NOMO-1 treated with DMSO at 0.1 percent for 48 hours (cell line): ENCODE measurements around the gene KATNA1.
"Not testable (repeated sequence)": the region's sequence is repeated elsewhere in the genome, so short reads cannot be mapped to it uniquely, and the experiment has no call there.

Experiments used
- DNase-seq: peaks from one replicate; lab custom pipeline; 2025; ENCODE audit not compliant: unreplicated experiment; lab: John Stamatoyannopoulos, UW

The KATNA1 gene

DNA sequence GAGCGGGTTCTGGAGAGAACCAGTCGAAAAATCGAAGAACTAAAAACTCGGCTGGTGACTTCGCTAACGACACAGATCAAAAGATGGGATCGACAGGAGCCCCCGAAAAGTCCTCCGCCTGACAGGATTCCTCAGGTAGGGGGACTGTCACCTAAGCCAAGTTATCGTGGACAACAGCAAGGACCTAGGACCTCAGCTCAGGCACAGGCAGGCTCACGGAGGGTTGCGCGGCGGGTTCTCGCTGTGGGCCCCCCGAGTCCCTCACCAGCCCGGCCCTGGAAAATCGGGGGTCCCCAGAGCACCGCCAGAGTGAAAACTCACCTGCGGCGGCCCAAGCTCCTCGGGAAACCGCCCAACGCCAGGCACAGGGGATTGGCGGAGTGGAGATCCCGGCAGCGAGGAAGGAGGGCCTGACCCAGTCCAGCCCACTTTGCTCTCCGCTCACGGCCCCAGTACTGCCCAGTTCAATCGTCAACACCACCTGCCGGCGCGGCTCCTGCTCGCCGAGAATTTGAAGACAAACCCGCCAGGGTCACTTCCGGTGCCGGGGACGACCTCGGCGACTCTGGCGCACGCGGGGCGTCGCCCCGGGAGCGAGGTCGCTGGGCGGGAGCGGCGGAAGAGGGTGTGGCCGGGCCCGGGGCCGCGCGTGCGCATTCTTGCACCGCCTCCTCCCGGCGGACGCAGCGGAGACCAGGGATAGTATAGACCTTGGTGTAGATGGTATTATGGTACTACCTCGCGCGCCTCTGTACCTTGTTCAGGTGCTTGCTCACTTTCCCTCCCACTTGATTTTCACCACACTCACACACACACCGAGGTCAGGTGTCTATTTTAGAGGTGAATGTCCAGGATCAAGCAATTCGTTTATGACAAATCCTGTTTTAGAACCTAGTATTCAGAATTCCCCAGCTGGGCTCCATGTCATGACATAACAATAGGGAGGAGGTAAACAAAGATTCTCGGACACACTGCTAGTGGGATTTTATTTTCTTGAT lies at the start of gene KATNA1:
TSS of gene KATNA1 (minus strand) at position 567 of the 998 bp plus-strand sequence. CDS start 10,167 bp downstream, outside the sequence.
- peak; percentile 79 for DNase-seq

GRCh38 chr6:149698175-149698574 lies 49.7 kb upstream of the KATNA1 start:
- no peak for DNase-seq

DNA sequence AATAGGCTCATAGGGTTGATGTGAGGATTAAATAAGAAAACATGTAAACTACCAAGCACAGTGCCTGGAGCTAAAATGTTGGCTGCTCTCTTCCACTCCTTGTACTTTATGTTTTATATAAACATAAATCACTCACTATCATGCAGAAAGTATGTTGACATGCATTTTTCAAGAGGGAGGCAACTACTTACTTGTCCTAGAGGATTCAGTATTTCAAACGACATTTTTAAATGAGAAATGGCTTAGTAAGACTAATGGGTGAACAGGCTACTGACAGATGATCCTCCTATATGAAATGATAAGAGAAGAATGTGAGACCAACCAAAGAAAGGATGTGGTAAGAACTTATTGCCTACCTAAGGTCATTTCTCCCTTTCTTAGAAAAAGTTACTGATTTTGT lies 48.4 kb upstream of the KATNA1 start:
- no peak for DNase-seq

DNA sequence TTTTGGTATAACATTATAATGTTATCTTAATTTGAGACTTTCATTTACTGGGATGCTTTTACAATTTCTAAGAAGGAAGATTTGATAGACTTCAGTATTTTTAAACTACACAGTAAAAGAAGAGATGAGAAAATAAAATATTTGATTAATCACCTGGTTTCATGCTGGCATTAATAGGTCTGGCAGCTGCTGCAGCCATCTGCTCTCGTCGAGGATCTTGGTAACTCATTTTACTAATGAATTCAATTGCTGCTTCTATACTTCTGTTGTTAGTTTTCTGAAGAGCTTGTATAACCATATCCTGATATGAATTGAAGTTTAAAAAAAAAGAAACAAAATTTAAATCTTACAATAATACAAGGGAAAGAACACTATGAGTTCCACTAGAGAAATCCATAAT lies 46.4 kb upstream of the KATNA1 start:
- no peak for DNase-seq

DNA sequence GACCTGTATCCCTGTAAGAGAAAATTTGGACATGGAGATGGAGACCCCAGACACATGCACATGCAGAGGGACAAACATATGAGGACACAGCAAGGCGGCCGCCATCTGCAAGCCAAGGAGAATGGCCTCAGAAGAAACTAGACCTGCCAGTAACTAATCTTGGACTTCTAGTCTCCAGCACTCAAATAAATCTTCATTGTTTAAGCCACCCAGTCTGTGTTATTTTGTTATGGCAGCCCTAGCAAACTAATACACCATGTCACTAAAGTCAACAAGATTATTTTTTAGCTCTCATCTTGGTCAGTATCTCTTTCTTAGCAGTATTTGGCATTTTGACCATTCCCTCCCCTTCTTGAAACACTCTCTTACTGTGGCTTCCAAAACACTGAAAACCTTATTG lies 42.7 kb upstream of the KATNA1 start:
- no peak for DNase-seq

DNA sequence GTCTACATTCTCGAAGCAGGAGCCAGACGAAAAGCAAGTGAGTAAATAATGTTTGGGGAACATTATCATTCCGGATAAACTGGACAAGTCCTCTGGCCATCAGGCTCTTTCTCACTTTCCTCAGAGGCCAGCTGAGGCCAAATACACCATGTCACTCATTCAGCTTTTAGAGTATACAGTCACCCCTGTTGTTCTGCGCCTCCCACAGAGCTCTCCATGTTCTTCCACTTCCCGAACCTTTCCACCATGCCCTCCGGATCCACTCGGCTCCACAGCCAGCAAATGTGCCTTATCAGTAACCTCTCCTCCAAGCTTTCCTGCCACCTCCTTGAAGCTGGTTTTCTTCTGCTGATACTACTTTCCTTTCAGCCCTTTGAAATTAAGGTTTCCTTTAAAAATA lies 37.7 kb upstream of the KATNA1 start:
- no peak for DNase-seq

DNA sequence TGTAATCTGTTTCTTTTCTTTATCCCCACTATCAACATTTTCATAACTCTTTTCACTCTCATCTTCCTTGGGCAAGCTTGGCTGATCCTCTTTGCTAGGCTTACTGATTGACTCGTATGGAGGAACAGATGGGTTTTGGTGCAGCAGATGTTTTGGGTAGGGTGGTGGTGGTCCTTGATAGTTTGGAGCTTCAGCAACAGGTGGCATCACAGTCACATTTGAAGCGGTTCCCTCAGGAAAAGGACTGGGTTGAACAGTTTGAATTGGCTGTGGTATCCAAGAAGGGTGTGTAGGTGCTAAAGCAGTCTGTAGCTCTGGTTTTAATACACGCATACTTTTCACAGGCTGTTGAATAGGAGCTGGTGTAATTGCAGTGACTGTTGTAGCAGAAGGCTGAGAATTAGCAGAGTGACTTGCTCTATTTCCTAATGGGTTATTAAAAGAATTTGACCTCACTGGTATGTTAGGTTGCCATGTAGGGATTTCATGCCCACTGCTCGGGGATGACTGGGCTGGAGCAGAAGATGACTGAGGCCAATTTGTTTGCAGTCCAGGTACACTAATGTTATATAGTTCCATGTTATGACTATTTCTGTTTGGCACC lies 34.8 kb upstream of the KATNA1 start:
- DNase-seq, result no peak

GRCh38 chr6:149681845-149682244 lies 33.3 kb upstream of the KATNA1 start:
- DNase-seq, result not testable (repeated sequence)

DNA sequence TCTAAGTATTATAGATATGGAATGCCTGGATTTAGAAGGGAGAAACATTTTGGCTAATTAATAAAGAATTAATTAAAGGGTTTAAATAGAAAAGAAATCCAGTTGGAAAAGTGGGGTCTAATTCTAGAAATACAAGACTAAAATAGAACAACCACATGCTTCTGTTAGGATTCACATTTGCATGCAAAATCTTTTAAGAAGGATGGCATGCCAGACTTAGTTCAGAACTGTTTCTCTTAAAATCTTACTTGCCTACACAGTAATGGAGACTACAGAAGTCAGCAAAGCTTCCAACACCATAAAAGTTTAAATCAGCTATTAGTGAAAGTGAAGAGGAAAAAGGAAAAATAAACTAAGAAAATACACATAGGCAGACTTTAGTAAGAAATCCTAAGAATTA lies 32.7 kb upstream of the KATNA1 start:
- DNase-seq, result no peak

DNA sequence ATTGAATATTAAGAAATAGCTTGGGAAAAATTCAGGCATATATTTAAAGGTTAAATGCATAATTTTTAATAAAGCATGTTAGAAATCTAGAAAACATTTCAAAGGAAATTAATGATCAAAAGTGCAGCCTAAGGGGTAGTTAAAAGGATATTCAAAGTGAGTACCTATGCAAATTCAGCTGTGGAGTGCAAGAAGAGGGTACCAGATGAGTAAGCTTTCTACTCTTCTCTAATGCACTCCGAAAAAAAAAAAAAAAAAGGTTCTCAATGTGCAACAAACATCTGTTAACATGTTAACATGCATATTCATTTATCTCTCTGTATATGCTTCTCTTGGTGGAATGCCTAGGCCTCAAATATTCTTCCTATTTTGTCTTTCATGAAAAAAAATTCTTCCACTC lies 32.0 kb upstream of the KATNA1 start:
- DNase-seq, result no peak

- not testable (repeated sequence) for DNase-seq
Observed at GRCh38 chr6:149672265-149672664, 23.8 kb upstream of the KATNA1 start.

DNA sequence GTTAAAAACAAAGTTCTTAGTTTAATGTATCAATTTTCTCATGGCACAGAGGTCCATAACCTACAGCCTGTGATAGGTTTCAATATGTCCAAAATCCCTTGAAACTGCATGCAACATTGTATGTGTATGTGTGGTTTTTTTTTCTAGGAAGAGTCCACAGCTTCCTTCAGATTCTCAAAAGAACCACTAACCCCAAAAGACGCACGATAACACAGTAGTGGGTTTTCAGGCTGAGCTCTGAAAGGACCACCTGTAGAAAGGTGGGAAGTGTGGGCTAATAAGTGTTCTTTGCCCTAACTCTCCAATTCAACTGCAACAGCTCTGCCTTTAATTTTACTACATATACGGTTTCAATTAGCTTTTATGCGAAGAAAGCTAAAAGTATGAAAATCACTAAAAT lies 11.5 kb upstream of the KATNA1 start:
- DNase-seq, result no peak

- no peak for DNase-seq
Observed at GRCh38 chr6:149657441-149657840, 8.9 kb upstream of the KATNA1 start.

DNA sequence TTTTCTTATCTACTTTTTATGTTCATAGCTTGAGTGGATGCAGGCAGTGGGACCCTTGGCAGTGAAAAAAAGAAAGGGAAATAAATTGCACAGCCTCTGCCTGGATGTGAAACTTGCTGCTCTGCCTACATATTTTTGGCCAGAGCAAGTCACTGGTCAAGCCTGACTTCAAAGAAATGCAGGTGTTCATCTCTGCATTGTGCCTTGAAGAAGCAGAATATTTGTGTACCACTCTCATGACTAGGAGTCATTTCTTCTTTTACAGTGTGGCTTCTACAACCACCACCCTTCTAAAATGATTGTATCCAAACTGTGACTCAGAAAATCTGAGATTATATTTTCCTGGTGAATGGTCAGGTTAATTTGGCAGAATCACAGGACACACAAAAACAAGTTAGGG lies 2.5 kb upstream of the KATNA1 start:
- DNase-seq, result no peak

DNA sequence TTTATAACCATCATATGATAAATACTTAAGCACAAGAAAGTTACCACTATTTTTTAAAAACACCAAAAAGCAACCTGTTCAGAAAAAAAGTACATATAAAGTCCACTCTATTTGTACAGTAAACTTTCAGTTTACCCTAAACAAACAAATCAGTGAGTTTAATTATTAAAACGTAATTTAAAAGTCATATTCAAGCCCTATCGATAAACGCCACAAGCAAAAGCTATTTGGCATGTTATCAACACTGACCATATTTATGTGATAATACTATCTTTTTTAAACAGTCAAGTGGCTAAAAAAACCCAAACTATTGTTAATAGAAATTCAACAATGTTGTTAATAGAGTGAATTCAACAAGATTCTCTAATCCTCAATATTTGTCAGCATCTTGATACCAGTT lies 1.9 kb downstream of the KATNA1 start:
- no peak for DNase-seq

DNA sequence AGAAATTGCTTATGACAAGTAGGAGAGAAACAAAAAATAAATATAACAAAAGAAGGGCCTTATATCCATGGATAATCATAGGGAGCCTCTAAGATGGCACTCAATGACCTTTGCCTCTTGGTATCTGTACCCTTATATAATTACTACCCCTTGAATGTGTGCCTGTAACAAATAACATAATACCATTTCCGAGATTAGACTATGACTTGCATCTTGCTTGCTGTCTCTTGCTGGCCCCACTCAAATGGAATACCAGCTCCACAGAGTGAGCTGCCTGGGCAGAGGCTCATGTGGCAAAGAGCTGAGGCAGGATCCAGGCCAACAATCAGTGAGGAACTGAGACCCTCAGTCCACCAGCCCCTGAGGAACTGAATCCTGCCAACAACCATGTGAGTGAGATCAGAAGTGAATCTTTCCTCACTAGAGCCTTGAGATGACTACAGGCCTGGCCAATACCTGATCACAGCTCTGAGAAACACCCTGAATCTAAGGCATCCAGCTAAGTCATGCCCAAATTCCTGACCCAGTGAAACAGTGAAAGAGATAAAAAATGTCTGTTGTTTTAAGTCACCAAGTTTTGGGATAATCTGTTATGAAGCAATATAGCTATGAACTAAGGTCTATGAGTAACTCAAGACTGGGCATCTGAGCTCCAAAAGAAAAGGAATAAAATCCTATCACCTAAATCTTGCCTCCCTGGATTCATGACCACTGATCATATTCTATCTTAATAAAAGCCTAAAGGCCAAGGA lies 5.5 kb downstream of the KATNA1 start:
- no peak for DNase-seq

GRCh38 chr6:149636124-149636523 lies 12.4 kb downstream of the KATNA1 start:
- DNase-seq, result no peak

- no peak for DNase-seq
Observed at GRCh38 chr6:149634315-149634714, 14.2 kb downstream of the KATNA1 start.

GRCh38 chr6:149628875-149629510 lies 19.5 kb downstream of the KATNA1 start:
- peak; percentile 78 for DNase-seq

DNA sequence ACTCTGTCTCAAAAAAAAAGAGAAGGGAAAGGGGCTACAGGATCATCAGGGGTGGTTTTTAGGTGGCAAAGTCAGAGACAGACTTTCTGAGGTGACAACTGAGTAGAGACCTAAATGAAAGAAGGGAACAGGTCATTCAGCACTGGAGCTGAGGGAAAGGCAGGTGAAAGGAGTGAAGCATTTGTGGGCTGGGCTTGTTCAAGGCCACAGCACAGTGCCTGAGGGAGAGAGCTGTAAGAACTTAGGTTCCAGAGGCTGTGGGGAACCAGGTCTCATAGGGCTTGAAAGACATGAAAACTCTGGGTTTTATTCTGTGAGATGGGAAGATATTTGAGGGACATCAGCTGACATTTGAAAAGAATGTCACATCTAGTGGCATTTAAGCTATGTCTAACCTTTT lies 20.8 kb downstream of the KATNA1 start:
- no peak for DNase-seq

DNA sequence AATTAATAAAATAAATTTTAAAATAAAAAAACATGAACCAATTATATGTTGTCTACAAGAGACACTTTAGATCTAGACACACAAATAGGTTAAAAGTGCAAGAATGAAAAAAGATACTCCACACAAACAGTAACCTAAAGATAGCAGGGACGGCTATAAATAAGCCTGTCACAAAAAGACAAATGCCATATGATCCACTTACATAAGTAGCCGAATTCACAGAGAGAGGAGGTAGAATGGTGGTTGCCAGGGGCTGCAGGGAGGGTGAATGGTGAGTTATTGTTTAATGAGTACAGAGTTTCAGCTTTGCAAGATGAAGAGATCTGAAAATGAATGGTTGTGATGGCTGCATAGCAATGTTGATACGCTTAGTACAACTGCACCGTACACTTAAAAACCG lies 32.7 kb downstream of the KATNA1 start:
- DNase-seq, result no peak
